Ammon's horn (tissue), 1 donor: ENCODE measurements around the gene NKAIN1.
"Not testable (repeated sequence)": the region's sequence is repeated elsewhere in the genome, so short reads cannot be mapped to it uniquely, and the experiment has no call there.

Source experiments
- DNase-seq: peaks from one replicate; pipeline ENCODE4 v3.0.0-alpha.2; 2016; ENCODE audit warnings: low spot score

The NKAIN1 gene

GRCh38 chr1:31195267-31195666, 44.4 kb downstream of the NKAIN1 start:
- not testable (repeated sequence) for DNase-seq

DNA sequence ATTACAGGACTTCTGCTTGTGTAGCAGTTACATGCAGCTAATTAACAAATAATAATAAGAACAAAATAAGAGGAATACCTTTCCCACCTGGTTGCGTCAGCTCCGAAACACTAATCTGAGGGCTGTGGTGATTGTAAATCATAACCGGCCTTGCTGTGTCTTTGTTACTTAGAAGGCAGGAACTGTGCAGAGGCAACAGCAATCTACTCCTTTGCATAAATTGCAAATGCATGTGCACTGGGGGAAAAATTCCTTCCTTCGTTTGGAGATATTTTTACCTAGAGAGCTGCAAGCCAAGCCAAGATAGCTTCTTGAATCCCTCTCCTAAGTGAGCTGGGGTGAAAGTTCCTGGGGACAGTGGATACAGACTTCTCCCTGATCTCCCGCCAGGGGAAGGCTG, 46.0 kb downstream of the NKAIN1 start:
- DNase-seq, result no peak

DNA sequence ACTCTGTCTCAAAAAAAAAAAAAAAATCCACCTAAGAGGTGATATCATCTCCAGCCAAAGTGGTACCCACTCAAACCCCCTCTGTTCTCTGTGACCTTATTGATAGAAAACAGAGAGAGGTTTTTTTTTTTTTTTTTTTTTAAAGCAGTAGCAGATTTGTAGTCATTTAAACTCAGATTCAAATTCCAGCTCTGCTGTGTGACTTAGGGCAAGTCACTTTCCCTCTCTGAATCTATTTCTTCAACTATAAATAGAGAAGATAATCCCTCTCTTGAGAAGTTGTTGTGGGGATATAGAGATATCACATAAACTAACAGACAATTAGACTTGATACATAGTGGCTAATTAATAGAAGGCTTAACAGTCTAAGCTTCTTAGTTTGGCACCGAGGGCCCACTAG, 48.4 kb downstream of the NKAIN1 start:
- DNase-seq, result no peak

GRCh38 chr1:31189696-31190674, 49.7 kb downstream of the NKAIN1 start:
- no peak for DNase-seq

- DNase-seq, result peak; percentile 63
These were observed 55.6 kb downstream of the NKAIN1 start for GRCh38 chr1:31183927-31184554.

DNA sequence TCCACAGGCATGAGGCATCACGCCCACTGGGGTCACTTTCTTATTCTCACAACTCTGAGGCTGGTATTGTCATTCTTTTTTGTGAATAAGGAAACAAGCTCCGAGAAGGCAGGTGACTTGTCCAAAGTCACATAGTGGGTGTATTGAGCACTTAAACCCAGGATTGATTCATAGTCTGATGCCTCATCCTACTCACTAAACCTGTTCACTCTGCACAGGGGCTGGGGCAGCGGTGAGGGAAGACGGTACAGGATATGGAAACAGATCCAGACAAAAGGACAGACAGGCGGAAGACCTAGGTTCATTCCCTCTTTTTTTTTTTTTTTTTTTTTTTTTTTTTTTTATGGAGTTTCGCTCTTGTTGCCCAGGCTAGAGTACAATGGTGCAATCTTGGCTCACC, 56.6 kb downstream of the NKAIN1 start:
- no peak for DNase-seq

- DNase-seq, result peak; percentile 53
These were observed 57.3 kb downstream of the NKAIN1 start for GRCh38 chr1:31182352-31182751.

GRCh38 chr1:31181515-31182343, 58.0 kb downstream of the NKAIN1 start:
- DNase-seq, result peak; percentile 49

DNA sequence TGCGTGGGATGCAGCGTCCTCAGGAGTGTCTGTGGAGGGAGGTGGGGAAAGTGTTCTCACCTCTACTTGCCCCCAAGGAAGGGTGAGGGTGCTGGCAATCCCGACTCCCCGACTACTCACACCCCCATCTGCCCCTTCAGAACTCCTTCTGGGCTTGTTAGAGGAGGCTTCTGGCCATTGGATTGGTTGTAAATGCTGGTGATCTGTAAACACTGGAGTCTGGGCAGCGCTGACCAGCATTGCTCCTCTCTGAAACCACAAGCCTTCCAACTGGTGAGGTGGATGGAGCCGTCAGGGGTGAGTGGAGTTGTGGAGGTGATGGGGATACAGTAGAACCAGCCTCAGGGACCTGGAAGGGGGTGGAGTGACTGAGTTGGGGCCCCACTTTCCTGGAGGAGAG, 59.3 kb downstream of the NKAIN1 start:
- no peak for DNase-seq

- not testable (repeated sequence) for DNase-seq
These were observed 63.4 kb downstream of the NKAIN1 start for GRCh38 chr1:31176291-31176690.

- DNase-seq, result no peak
These were observed 69.3 kb downstream of the NKAIN1 start for GRCh38 chr1:31170486-31170735.

DNA sequence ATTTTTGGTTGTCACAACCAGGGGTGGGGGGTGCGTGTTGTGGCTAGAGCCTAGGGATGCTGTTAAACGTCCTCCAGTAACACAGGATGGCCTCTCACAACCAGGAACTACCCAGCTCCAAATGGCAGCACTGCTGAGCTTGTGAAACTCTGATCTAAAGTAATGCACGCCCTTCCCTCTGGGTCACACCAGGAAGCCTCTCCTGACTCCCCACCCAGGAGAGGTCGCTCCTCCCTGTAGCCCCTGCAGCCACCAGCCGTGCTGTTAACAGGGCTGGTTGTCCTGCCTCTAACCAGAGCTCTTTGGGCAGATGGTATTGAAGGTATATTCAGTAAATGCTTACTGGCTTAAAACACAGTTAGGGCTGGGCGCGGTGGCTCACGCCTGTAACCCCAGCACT, 73.2 kb downstream of the NKAIN1 start:
- DNase-seq, result no peak

- no peak for DNase-seq
These were observed 75.4 kb downstream of the NKAIN1 start for GRCh38 chr1:31164291-31164690.

DNA sequence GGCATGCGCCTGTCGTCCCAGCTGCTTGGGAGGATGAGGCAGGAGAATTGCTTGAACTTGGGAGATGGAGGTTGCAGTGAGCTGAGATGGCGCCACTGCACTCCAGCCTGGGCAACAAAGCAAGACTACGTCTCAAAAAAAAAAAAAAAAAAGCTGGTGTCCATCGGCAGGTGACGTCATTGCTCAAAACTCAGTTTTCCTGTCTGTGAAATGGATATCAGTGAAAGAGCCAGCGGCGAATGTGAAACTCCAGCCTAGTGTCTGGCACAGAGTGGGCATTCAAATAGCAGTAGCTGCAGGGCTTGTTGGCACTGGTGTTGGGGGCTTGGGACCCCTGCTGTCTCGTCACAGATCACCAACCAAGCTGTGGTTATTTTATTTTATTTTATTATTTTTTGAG, 75.8 kb downstream of the NKAIN1 start:
- DNase-seq, result no peak

DNA sequence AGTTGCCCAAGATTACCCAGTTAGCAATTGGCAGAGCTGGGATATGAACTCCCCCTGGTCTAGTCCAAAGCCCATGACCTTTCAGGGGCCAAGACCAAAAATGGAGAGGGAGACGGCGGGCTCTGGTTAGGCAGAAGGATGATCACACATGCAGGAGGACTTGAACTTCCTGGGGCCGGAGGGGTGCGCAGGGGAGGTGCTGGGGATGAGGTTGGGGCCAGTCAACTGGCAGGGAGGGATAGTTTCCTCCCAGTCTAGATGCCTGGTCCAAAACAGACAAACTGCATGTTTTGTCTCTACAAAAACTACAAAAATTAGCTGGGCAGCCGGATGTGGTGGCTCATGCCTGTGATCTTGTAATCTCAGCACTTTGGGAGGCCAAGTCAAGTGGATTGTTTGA, 78.1 kb downstream of the NKAIN1 start:
- no peak for DNase-seq

DNA sequence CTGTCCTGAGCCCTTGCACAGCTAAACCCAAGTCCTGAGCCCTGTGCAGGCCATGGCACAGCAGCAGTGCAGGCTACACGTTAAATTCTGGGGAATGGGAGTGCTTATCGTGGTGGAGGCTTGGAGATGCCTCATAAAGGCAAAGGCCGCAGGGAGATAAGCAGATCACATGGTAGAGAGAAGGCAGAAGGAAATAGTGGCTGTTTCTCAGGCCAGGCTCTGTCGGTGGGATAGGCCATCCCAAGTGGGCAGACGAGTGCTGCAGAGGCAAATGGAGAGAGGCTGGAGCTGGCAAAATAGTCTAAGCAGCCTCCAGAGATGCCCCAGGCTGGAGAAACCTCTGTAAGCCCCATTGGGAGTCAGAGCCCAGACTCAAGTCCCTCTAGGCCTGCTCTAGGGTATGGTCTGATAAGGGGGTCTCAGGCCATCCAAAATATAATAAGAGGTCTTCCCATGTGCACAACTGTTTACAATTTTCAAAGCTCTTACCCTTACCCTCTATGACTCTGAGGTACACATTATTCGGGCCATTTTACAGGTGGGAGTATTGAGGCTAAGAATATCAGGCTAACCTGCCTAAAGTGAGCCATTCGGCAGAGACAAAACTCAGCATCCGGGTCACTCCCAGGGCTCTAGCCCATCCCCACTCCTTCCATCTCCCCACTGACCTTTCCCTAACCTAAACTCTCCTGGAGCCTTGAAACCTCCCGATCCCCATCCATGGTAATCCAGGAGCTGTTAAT, 79.6 kb downstream of the NKAIN1 start:
- DNase-seq, result no peak

GRCh38 chr1:31159323-31159722, 80.4 kb downstream of the NKAIN1 start:
- no peak for DNase-seq

DNA sequence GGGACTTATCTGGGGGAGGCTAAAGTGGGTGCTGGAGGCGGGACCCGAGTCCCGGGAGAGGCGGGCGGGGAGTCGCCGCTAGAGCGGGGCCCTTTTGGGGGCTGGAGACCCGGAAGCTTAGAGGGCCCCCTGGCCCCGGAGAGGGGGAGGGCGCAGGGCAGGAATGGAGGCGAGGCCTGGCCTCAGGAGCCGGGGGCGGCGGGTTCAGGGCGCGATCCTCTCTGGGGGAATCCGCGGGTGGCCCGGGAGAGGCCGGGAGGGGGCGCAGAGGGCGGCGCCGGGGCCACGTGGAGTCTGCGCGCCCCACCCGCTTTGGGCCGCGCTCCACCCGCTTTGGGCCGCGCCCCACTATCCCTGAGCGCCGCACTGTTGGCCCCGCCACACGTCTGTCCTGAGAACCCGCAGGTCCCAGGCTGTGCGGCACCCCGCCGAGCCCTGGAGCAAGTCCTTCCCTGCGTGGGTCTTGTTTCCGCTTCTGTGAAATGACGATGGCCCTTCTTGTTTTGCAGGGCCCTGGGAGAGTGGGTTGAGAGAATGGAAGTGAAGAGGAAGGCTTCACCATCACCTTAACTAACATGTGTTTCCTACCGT, 84.4 kb downstream of the NKAIN1 start:
- DNase-seq, result peak; percentile 40

DNA sequence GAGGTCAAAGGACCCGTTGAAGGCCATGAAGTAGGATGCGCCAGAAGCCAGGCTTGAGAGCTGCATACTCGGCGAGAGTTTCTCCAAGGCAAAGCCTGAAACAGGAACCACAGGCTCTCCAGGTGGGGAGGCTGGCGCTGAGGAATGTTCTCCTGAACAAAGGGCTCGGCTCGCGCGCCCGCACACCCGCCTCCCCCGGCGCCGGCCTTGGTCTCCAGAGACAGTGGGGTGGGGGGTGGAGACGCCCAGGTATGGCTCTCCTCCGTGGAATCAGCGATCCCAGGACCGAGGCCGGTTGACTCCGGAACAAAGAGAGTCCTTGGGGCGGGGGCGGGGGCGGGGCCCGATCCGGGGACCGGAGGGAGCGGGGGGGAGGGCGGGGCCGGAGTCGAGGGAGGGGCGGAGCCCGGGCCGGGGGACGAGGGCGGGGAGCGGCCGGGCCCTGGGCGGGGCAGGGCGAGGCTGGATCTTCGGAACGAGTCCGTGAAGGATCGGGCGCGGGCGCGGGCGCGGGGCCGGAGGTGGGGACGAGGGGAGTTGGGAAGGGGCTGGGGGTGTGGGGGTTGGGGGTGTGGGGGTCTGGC, 85.0 kb downstream of the NKAIN1 start:
- DNase-seq, result peak; percentile 37

DNA sequence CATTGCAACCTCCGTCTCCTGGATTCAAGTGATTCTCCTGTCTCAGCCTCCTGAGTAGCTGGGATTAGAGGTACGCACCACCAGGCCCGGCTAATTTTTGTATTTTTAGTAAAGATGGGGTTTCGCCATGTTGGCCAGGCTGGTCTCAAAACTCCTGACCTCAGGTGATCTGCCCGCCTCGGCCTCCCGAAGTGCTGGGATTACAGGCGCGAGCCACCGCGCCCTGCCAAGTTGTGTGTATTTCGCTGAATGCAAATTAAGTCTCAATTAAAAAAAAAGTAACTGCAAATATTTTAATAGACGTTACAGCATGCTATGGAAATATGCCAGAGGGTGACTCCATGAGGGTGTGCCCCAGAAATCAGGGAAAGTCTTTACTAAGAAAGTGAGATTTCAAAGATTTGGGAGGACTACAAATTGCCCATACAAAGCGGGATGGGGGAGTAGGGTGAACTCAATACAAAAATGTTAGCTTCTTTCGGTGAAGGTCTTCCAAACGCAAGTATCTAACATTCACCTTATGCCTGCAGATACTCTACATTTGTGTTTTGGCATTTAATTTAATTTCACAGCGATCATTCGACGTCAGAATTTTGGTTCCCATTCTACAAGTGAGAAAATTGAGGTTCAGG, 85.6 kb downstream of the NKAIN1 start:
- DNase-seq, result no peak

DNA sequence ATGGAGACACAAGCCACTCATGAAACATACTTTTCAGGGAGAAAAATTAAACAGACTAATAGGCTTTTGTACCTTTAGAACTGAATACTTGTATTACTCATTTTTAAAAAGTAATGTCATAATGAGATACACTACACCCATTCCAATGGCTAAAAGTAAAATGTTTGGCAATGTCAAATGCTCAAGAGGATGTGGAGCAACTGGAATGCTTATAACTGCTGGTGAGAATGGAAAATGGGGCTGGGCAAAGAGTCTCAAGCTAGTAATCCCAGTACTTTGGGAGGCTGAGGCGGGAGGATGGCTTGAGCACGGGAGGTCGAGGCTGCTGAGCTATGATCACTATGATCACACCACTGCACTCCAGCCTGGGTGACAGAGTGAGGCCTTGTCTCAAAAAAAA, 86.3 kb downstream of the NKAIN1 start:
- DNase-seq, result no peak
